T-cell (primary cell): ENCODE data around the gene TMEM127. TPM values are rescaled to one million over a fixed set of nuclear protein-coding genes. Genes with fewer than 3 reads are reported as not detected.
"Not testable (repeated sequence)": the region's sequence is repeated elsewhere in the genome, so short reads cannot be mapped to it uniquely, and the experiment has no call there.

Experiments used
- ATAC-seq, 4 experiments: fragments of 200-7000 bp in 3 of 4; fragments of 150-1000 bp in 1 of 4; cut with Tn5 transposase; replicated peaks in 1 of 4; 1 replicate in 3 of 4; 2 replicates in 1 of 4; pipeline ENCODE4 v1.10.0; 2021; ENCODE audit warnings: moderate library complexity in 3 of 4, mild to moderate bottlenecking in 2 of 4, moderate number of reproducible peaks in 1 of 4
- CTCF ChIA-PET, 2 donors: fragments of 300-600 bp; sonication (Branson Sonifier 250); formaldehyde crosslinking; loops; one replicate each; lab custom pipeline; 2022; ENCODE audit warnings: antibody characterized with exemption in 2 of 2; lab: Charles Lee
- POLR2A ChIA-PET, 2 donors: fragments of 300-600 bp; sonication (Branson Sonifier 250); formaldehyde crosslinking; loops; one replicate each; lab custom pipeline; 2022; ENCODE audit warnings: antibody characterized with exemption in 2 of 2; lab: Charles Lee
- DNase-seq, 35 experiments: peaks; one replicate each; pipeline versions ENCODE4 v3.0.0 to v3.0.0-alpha.2; 2013 to 2023
- H3K27ac ChIP-seq: one replicate; pipeline ENCODE4 v1.5.1; 2013; ENCODE audit warnings: low read length
- H3K27me3 ChIP-seq, 2 experiments: replicated peaks in 1 of 2; 1 replicate in 1 of 2; 2 replicates in 1 of 2; pipeline versions ENCODE4 v1.6.1 to v1.7.0; 2013; ENCODE audit warnings: low read length in 1 of 2, mixed read lengths in 1 of 2; ENCODE audit not compliant: control insufficient read depth in 2 of 2, insufficient read depth in 2 of 2; ENCODE audit errors: extremely low read depth in 1 of 2
- H3K36me3 ChIP-seq, 2 donors: 1 replicate in 1 of 2; 2 replicates in 1 of 2; pipeline versions ENCODE4 v1.6.1 to v1.7.0; 2013; ENCODE audit warnings: low read length in 1 of 2; ENCODE audit not compliant: control insufficient read depth in 2 of 2, insufficient read depth in 1 of 2; ENCODE audit errors: extremely low read depth in 1 of 2
- H3K4me1 ChIP-seq, 2 experiments: 1 replicate in 1 of 2; 2 replicates in 1 of 2; pipeline versions ENCODE4 v1.6.1 to v1.7.0; 2013; ENCODE audit warnings: low read length in 2 of 2, mixed read lengths in 1 of 2; ENCODE audit not compliant: insufficient read depth in 2 of 2, control insufficient read depth in 1 of 2; ENCODE audit errors: extremely low read depth in 1 of 2
- H3K4me3 ChIP-seq, 2 donors: 1 replicate in 1 of 2; 2 replicates in 1 of 2; pipeline versions ENCODE4 v1.5.1 to v1.7.0; 2013; ENCODE audit warnings: mild to moderate bottlenecking in 2 of 2, low read length in 1 of 2, moderate library complexity in 1 of 2; ENCODE audit not compliant: control insufficient read depth in 1 of 2; ENCODE audit errors: extremely low read depth in 1 of 2
- H3K9me3 ChIP-seq: 2 replicates; pipeline ENCODE4 v1.7.0; 2013
- H3K27ac Mint-ChIP-seq, 2 donors: one replicate each; pipeline ENCODE4 v1.8.0; 2020 to 2021; ENCODE audit warnings: mild to moderate bottlenecking in 2 of 2, mixed read lengths in 2 of 2
- H3K27me3 Mint-ChIP-seq, 2 donors: one replicate each; pipeline ENCODE4 v1.8.0; 2021 to 2022; ENCODE audit warnings: mixed read lengths in 2 of 2
- H3K36me3 Mint-ChIP-seq: one replicate; pipeline ENCODE4 v1.8.0; 2021; ENCODE audit warnings: mixed read lengths
- H3K4me1 Mint-ChIP-seq, 3 donors: one replicate each; pipeline ENCODE4 v1.8.0; 2020 to 2022; ENCODE audit warnings: mixed read lengths in 3 of 3, mild to moderate bottlenecking in 1 of 3
- H3K4me3 Mint-ChIP-seq, 3 donors: one replicate each; pipeline ENCODE4 v1.8.0; 2020 to 2022; ENCODE audit warnings: mild to moderate bottlenecking in 3 of 3, mixed read lengths in 3 of 3, moderate library complexity in 3 of 3
- H3K9me3 Mint-ChIP-seq, 3 donors: one replicate each; pipeline ENCODE4 v1.8.0; 2020 to 2022; ENCODE audit warnings: mixed read lengths in 3 of 3
- WGBS: methylation state at CpG from one replicate; pipeline ENCODE4 v1.1.5; 2013; ENCODE audit warnings: missing lambda C conversion rate; ENCODE audit not compliant: insufficient coverage; 5-methylcytosine and 5-hydroxymethylcytosine counted together
- total RNA-seq, 35 experiments: library from RNA in 6 of 35; stranded (reverse) in 6 of 35; fragments of 120-200 nt in 1 of 35; gene quantifications; one replicate each; pipeline versions ENCODE4 v1.2.1 to v1.2.4 and lab custom pipeline; 2013 to 2026

Gene TMEM127
- total RNA-seq, 5 donors from 2014 or later (not counting 1 experiment from before 2014, with no cell fraction given), result 31.2 to 43.0 (median 40.4) TPM

GRCh38 chr2:96305091-96305978 is 39.5 kb upstream of the TMEM127 start, which contains the start of gene SNRNP200:
Gene SNRNP200 (minus strand): TSS chr2:96305546. CDS start chr2:96305437, 109 bp downstream.
- CTCF ChIA-PET, result interaction anchor here in 1 of 2 donors (0.6 to 1.2 kb wide), 4 partner anchors 16 to 40 kb away, joined by 3 to 6 read pairs (median 3); partner anchors contain the start of gene NCAPH
- H3K27me3 Mint-ChIP-seq, result no peaks in the 10 kb centered on the region
- 0% methylated on average over 45 of the region's 61 CpGs for WGBS

GRCh38 chr2:96304606-96305005 is 38.8 kb upstream of the TMEM127 start:
- DNase-seq (no peak), ATAC-seq (no peak)
- H3K4me1 ChIP-seq, result peaks cover 11 to 38% of the 10 kb centered on the region in 2 experiments
- Mint-ChIP-seq H3K27me3 (no peaks in the 10 kb centered on the region), H3K9me3 (no peaks in the 10 kb centered on the region), H3K4me3 (peak overlapping the region; percentile 97 to 99 (median 98)), H3K4me1 (peaks cover 54 to 62% (median 60%) of the 10 kb centered on the region in 3 donors), H3K27ac (peak overlapping the region; percentile 65 to 98), H3K36me3 (peaks cover 38% of the 10 kb centered on the region)
- no CpG with 5 or more reads among the region's 11 CpGs for WGBS
- H3K27ac ChIP-seq, result peak overlapping the region; percentile 96
- H3K9me3 ChIP-seq, result no peaks in the 10 kb centered on the region
- H3K27me3 ChIP-seq, result no peaks in the 10 kb centered on the region
- CTCF ChIA-PET, result interaction anchor here in 1 of 2 donors (0.6 to 1.2 kb wide), 3 partner anchors 17 to 41 kb away, joined by 3 to 6 read pairs (median 3); partner anchors contain the start of gene NCAPH
- peaks cover 2 to 47% of the 10 kb centered on the region in 2 donors for H3K36me3 ChIP-seq
- POLR2A ChIA-PET, result interaction anchor here in 1 of 2 donors (0.5 to 1.6 kb wide), 3 partner anchors 21 to 96 kb away, joined by 6 to 11 read pairs (median 10); partner anchors contain the start of genes ITPRIPL1 and NCAPH
- peak overlapping the region; percentile 93 to 99 for H3K4me3 ChIP-seq

More at GRCh38 chr2:96305091-96305978, 39.5 kb upstream of the TMEM127 start, which contains the start of gene SNRNP200:
- Mint-ChIP-seq H3K4me1 (peaks cover 58 to 63% (median 62%) of the 10 kb centered on the region in 3 donors), H3K36me3 (peaks cover 36% of the 10 kb centered on the region), H3K4me3 (peak within 1 kb of the TSS; percentile 97 to 99 (median 98)), H3K27ac (peak within 1 kb of the TSS; percentile 98), H3K9me3 (no peaks in the 10 kb centered on the region)
- Histone ChIP-seq H3K4me3 (peak within 1 kb of the TSS; percentile 93 to 99), H3K4me1 (peaks cover 11 to 38% of the 10 kb centered on the region in 2 experiments), H3K27me3 (no peaks in the 10 kb centered on the region), H3K27ac (peak within 1 kb of the TSS; percentile 96), H3K36me3 (peaks cover 2 to 39% of the 10 kb centered on the region in 2 donors), H3K9me3 (no peaks in the 10 kb centered on the region)
- DNase-seq (peak; percentile 83 to 96 (median 89)), ATAC-seq (peak; percentile 89 to 96 (median 96))
- POLR2A ChIA-PET, result interaction anchor here in 1 of 2 donors (0.5 to 1.6 kb wide), 4 partner anchors 20 to 455 kb away, joined by 6 to 11 read pairs (median 9); partner anchors contain the start of genes ITPRIPL1 and NCAPH

GRCh38 chr2:96301865-96302264 is 36.1 kb upstream of the TMEM127 start:
- H3K4me3 Mint-ChIP-seq, result peak overlapping the region in 2 of 3 donors; percentile 23 to 49
- ATAC-seq, result no peak
- H3K27me3 Mint-ChIP-seq, result no peaks in the 10 kb centered on the region
- POLR2A ChIA-PET, result no interaction called here
- H3K9me3 ChIP-seq, result no peaks in the 10 kb centered on the region
- H3K27ac ChIP-seq, result no peak overlapping the region
- peaks cover 65% of the 10 kb centered on the region for H3K36me3 Mint-ChIP-seq
- peak overlapping the region in 1 of 2 donors; percentile 41 for H3K27ac Mint-ChIP-seq
- H3K36me3 ChIP-seq, result peaks cover 12 to 74% of the 10 kb centered on the region in 2 donors
- no peak for DNase-seq
- peaks cover 11 to 38% of the 10 kb centered on the region in 2 experiments for H3K4me1 ChIP-seq
- no peaks in the 10 kb centered on the region for H3K27me3 ChIP-seq
- no peaks in the 10 kb centered on the region for H3K9me3 Mint-ChIP-seq
- CTCF ChIA-PET, result interaction anchor here in 1 of 2 donors (1.2 kb wide), 1 partner anchor 20 kb away, joined by 3 read pairs; no protein-coding TSS in a partner anchor
- no CpG with 5 or more reads among the region's 1 CpG for WGBS
- H3K4me1 Mint-ChIP-seq, result peaks cover 64 to 68% (median 67%) of the 10 kb centered on the region in 3 donors
- H3K4me3 ChIP-seq, result no peak overlapping the region

GRCh38 chr2:96296925-96297324 is 31.1 kb upstream of the TMEM127 start:
- ChIA-PET CTCF (no interaction called here), POLR2A (interaction anchor here (0.7 to 0.8 kb wide), 3 partner anchors 51 to 187 kb away, joined by 3 to 4 read pairs (median 3); no protein-coding TSS in a partner anchor)
- Mint-ChIP-seq H3K4me3 (no peak overlapping the region), H3K36me3 (peaks cover 80% of the 10 kb centered on the region), H3K27ac (no peak overlapping the region), H3K27me3 (no peaks in the 10 kb centered on the region), H3K9me3 (no peaks in the 10 kb centered on the region), H3K4me1 (peaks cover 21 to 23% (median 22%) of the 10 kb centered on the region in 3 donors)
- DNase-seq, result no peak
- Histone ChIP-seq H3K36me3 (peaks cover 19 to 97% of the 10 kb centered on the region in 2 donors), H3K27me3 (no peaks in the 10 kb centered on the region), H3K9me3 (no peaks in the 10 kb centered on the region), H3K4me1 (peaks cover 2 to 5% of the 10 kb centered on the region in 2 experiments), H3K4me3 (no peak overlapping the region), H3K27ac (no peak overlapping the region)
- WGBS, result 98% methylated on average over 5 of the region's 5 CpGs
- no peak for ATAC-seq

GRCh38 chr2:96294271-96294670 is 28.5 kb upstream of the TMEM127 start:
- not testable (repeated sequence) for DNase-seq, H3K27ac Mint-ChIP-seq, H3K27me3 Mint-ChIP-seq, H3K4me3 ChIP-seq, H3K4me1 ChIP-seq, H3K9me3 Mint-ChIP-seq, H3K4me1 Mint-ChIP-seq, H3K9me3 ChIP-seq, H3K27me3 ChIP-seq, ATAC-seq, H3K27ac ChIP-seq, H3K4me3 Mint-ChIP-seq
- CTCF ChIA-PET, result interaction anchor here in 1 of 2 donors (0.6 kb wide), 1 partner anchor 107 kb away, joined by 3 read pairs; no protein-coding TSS in a partner anchor
- H3K36me3 Mint-ChIP-seq, result peaks cover 86% of the 10 kb centered on the region
- WGBS, result 94% methylated on average over 6 of the region's 8 CpGs
- H3K36me3 ChIP-seq, result peaks cover 25 to 98% of the 10 kb centered on the region in 2 donors
- POLR2A ChIA-PET, result interaction anchor here (0.5 to 0.7 kb wide), 2 partner anchors 16 to 25 kb away, joined by 4 to 8 read pairs; no protein-coding TSS in a partner anchor
